Loucy (cell line): ENCODE results near the gene DIRAS2.

ENCODE experiments used
- EZH2phosphoT487 ChIP-seq: fragments of 200-600 bp; IDR thresholded peaks from 2 replicates; pipeline ENCODE4 v1.6.1; 2018; ENCODE audit warnings: antibody characterized with exemption, mild to moderate bottlenecking, moderate library complexity, borderline replicate concordance
- TF ChIP-seq, protein P1 (sequence below): fragments of 200-600 bp; sonication (generic); conservative IDR thresholded peaks from 2 replicates; pipeline ENCODE4 v1.5.1; 2014; ENCODE audit warnings: mild to moderate bottlenecking, antibody characterized with exemption, low read length

- TF ChIP-seq, protein P1, sequence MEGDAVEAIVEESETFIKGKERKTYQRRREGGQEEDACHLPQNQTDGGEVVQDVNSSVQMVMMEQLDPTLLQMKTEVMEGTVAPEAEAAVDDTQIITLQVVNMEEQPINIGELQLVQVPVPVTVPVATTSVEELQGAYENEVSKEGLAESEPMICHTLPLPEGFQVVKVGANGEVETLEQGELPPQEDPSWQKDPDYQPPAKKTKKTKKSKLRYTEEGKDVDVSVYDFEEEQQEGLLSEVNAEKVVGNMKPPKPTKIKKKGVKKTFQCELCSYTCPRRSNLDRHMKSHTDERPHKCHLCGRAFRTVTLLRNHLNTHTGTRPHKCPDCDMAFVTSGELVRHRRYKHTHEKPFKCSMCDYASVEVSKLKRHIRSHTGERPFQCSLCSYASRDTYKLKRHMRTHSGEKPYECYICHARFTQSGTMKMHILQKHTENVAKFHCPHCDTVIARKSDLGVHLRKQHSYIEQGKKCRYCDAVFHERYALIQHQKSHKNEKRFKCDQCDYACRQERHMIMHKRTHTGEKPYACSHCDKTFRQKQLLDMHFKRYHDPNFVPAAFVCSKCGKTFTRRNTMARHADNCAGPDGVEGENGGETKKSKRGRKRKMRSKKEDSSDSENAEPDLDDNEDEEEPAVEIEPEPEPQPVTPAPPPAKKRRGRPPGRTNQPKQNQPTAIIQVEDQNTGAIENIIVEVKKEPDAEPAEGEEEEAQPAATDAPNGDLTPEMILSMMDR, result no peak
- no peak for TF ChIP-seq EZH2phosphoT487
Observed at GRCh38 chr9:90562229-90562628, 80.4 kb downstream of the DIRAS2 start.
